IPS-15b (cell line): Measurements from ENCODE around the gene ROCK1.

Experiments
- H3K27me3 ChIP-seq: one replicate; pipeline ENCODE4 v1.6.1; 2013; ENCODE audit warnings: low read length; ENCODE audit not compliant: control insufficient read depth, insufficient read depth
- H3K36me3 ChIP-seq: one replicate; pipeline ENCODE4 v1.6.1; 2013; ENCODE audit warnings: low read length; ENCODE audit not compliant: control insufficient read depth, insufficient read depth
- H3K4me1 ChIP-seq: one replicate; pipeline ENCODE4 v1.6.1; 2013; ENCODE audit warnings: mild to moderate bottlenecking, low read length; ENCODE audit not compliant: control insufficient read depth, insufficient read depth
- H3K4me3 ChIP-seq: one replicate; pipeline ENCODE4 v1.5.1; 2013; ENCODE audit warnings: low read depth, low read length
- H3K9ac ChIP-seq: one replicate; pipeline ENCODE4 v1.6.1; 2013; ENCODE audit warnings: low read depth, mild to moderate bottlenecking, low read length
- H3K9me3 ChIP-seq: one replicate; pipeline ENCODE4 v1.6.1; 2013; ENCODE audit warnings: mild to moderate bottlenecking, low read length; ENCODE audit not compliant: control insufficient read depth, insufficient read depth

Gene ROCK1

GRCh38 chr18:21099442-21099841 is 12.2 kb downstream of the ROCK1 start:
- Histone ChIP-seq H3K36me3 (no peaks in the 10 kb centered on the region), H3K9me3 (no peaks in the 10 kb centered on the region), H3K9ac (no peak overlapping the region), H3K4me1 (no peaks in the 10 kb centered on the region), H3K4me3 (no peak overlapping the region), H3K27me3 (no peaks in the 10 kb centered on the region)

- no peaks in the 10 kb centered on the region for H3K27me3 ChIP-seq
- H3K9ac ChIP-seq, result no peak overlapping the region
- H3K4me3 ChIP-seq, result no peak overlapping the region
- H3K36me3 ChIP-seq, result no peaks in the 10 kb centered on the region
- no peaks in the 10 kb centered on the region for H3K9me3 ChIP-seq
- no peaks in the 10 kb centered on the region for H3K4me1 ChIP-seq
These were observed 14.9 kb downstream of the ROCK1 start for GRCh38 chr18:21096760-21097159.

- Histone ChIP-seq H3K36me3 (no peaks in the 10 kb centered on the region), H3K4me1 (no peaks in the 10 kb centered on the region), H3K4me3 (no peak overlapping the region), H3K9me3 (no peaks in the 10 kb centered on the region), H3K27me3 (no peaks in the 10 kb centered on the region), H3K9ac (no peak overlapping the region)
These were observed 18.5 kb downstream of the ROCK1 start for GRCh38 chr18:21093133-21093532.

GRCh38 chr18:21090680-21091079 is 20.9 kb downstream of the ROCK1 start:
- Histone ChIP-seq H3K4me3 (no peak overlapping the region), H3K36me3 (no peaks in the 10 kb centered on the region), H3K4me1 (no peaks in the 10 kb centered on the region), H3K9ac (no peak overlapping the region), H3K27me3 (no peaks in the 10 kb centered on the region), H3K9me3 (no peaks in the 10 kb centered on the region)

- Histone ChIP-seq H3K4me3 (no peak overlapping the region), H3K27me3 (no peaks in the 10 kb centered on the region), H3K36me3 (no peaks in the 10 kb centered on the region), H3K9me3 (no peaks in the 10 kb centered on the region), H3K9ac (no peak overlapping the region), H3K4me1 (no peaks in the 10 kb centered on the region)
These were observed 25.9 kb downstream of the ROCK1 start for GRCh38 chr18:21085579-21086166.

GRCh38 chr18:21084511-21085078 is 27.0 kb downstream of the ROCK1 start:
- Histone ChIP-seq H3K9me3 (no peaks in the 10 kb centered on the region), H3K27me3 (no peaks in the 10 kb centered on the region), H3K36me3 (no peaks in the 10 kb centered on the region), H3K4me1 (no peaks in the 10 kb centered on the region), H3K4me3 (no peak overlapping the region), H3K9ac (no peak overlapping the region)

GRCh38 chr18:21083017-21083416 is 28.6 kb downstream of the ROCK1 start:
- no peaks in the 10 kb centered on the region for H3K27me3 ChIP-seq
- H3K9ac ChIP-seq, result no peak overlapping the region
- no peaks in the 10 kb centered on the region for H3K36me3 ChIP-seq
- peaks cover 2% of the 10 kb centered on the region for H3K4me1 ChIP-seq
- H3K4me3 ChIP-seq, result no peak overlapping the region
- H3K9me3 ChIP-seq, result no peaks in the 10 kb centered on the region

GRCh38 chr18:21081426-21081825 is 30.2 kb downstream of the ROCK1 start:
- H3K4me1 ChIP-seq, result peaks cover 2% of the 10 kb centered on the region
- no peaks in the 10 kb centered on the region for H3K36me3 ChIP-seq
- H3K27me3 ChIP-seq, result no peaks in the 10 kb centered on the region
- no peak overlapping the region for H3K9ac ChIP-seq
- no peak overlapping the region for H3K4me3 ChIP-seq
- no peaks in the 10 kb centered on the region for H3K9me3 ChIP-seq

GRCh38 chr18:21080576-21080975 is 31.0 kb downstream of the ROCK1 start:
- Histone ChIP-seq H3K4me3 (no peak overlapping the region), H3K9ac (no peak overlapping the region), H3K9me3 (no peaks in the 10 kb centered on the region), H3K36me3 (no peaks in the 10 kb centered on the region), H3K4me1 (peaks cover 2% of the 10 kb centered on the region), H3K27me3 (no peaks in the 10 kb centered on the region)

- Histone ChIP-seq H3K9ac (no peak overlapping the region), H3K27me3 (no peaks in the 10 kb centered on the region), H3K4me1 (peaks cover 2% of the 10 kb centered on the region), H3K9me3 (no peaks in the 10 kb centered on the region), H3K4me3 (no peak overlapping the region), H3K36me3 (no peaks in the 10 kb centered on the region)
These were observed 37.0 kb downstream of the ROCK1 start for GRCh38 chr18:21074336-21075323.

GRCh38 chr18:21073180-21073579 is 38.4 kb downstream of the ROCK1 start:
- Histone ChIP-seq H3K4me1 (no peaks in the 10 kb centered on the region), H3K9ac (no peak overlapping the region), H3K4me3 (no peak overlapping the region), H3K36me3 (no peaks in the 10 kb centered on the region), H3K9me3 (no peaks in the 10 kb centered on the region), H3K27me3 (no peaks in the 10 kb centered on the region)

- Histone ChIP-seq H3K9ac (no peak overlapping the region), H3K4me3 (no peak overlapping the region), H3K4me1 (no peaks in the 10 kb centered on the region), H3K36me3 (no peaks in the 10 kb centered on the region), H3K9me3 (no peaks in the 10 kb centered on the region), H3K27me3 (no peaks in the 10 kb centered on the region)
These were observed 40.5 kb downstream of the ROCK1 start for GRCh38 chr18:21071071-21071470.
